CD14-positive monocyte (primary cell): ENCODE measurements around the gene UEVLD. TPM values are rescaled to one million over a fixed set of nuclear protein-coding genes. Genes with fewer than 3 reads are reported as not detected.

Source experiments
- DNase-seq, 3 donors: peaks; one replicate each; pipeline ENCODE4 v3.0.0-alpha.2; 2011 to 2022
- H2AFZ ChIP-seq: 2 replicates; pipeline ENCODE4 v1.6.0; 2012; ENCODE audit warnings: mild to moderate bottlenecking, low read depth, low read length, inconsistent platforms; ENCODE audit not compliant: insufficient read depth, poor library complexity, severe bottlenecking
- H3K27ac ChIP-seq, 2 donors: 1 replicate in 1 of 2; 2 replicates in 1 of 2; pipeline ENCODE4 v1.5.1; 2012 to 2013; ENCODE audit warnings: low read length in 2 of 2, control low read depth in 1 of 2, inconsistent platforms in 1 of 2, low read depth in 1 of 2, mild to moderate bottlenecking in 1 of 2
- H3K27me3 ChIP-seq, 2 donors: one replicate each; pipeline versions ENCODE4 v1.6.0 to v1.6.1; 2011 to 2013; ENCODE audit warnings: low read length in 2 of 2; ENCODE audit not compliant: control insufficient read depth in 2 of 2, insufficient read depth in 2 of 2
- H3K36me3 ChIP-seq, 2 donors: replicated peaks in 1 of 2; 1 replicate in 1 of 2; 2 replicates in 1 of 2; pipeline versions ENCODE4 v1.5.1 to v1.6.1; 2012 to 2013; ENCODE audit warnings: low read length in 2 of 2, control low read depth in 1 of 2, inconsistent platforms in 1 of 2, mild to moderate bottlenecking in 1 of 2; ENCODE audit not compliant: insufficient read depth in 2 of 2, control insufficient read depth in 1 of 2
- H3K4me1 ChIP-seq, 2 donors: 1 replicate in 1 of 2; 2 replicates in 1 of 2; pipeline versions ENCODE4 v1.5.1 to v1.6.1; 2012 to 2013; ENCODE audit warnings: low read length in 2 of 2, control low read depth in 1 of 2, inconsistent platforms in 1 of 2, mild to moderate bottlenecking in 1 of 2, moderate library complexity in 1 of 2; ENCODE audit not compliant: insufficient read depth in 2 of 2, control insufficient read depth in 1 of 2
- H3K4me2 ChIP-seq: replicated peaks from 2 replicates; pipeline ENCODE3; 2012; ENCODE audit warnings: low read length, moderate library complexity, mild to moderate bottlenecking; ENCODE audit not compliant: poor library complexity, severe bottlenecking; ENCODE audit errors: extremely low read depth
- H3K4me3 ChIP-seq, 3 experiments: fragments of 200-600 bp in 1 of 3; sonication (generic) in 1 of 3; replicated peaks in 1 of 3; 1 replicate in 2 of 3; 2 replicates in 1 of 3; pipeline ENCODE4 v1.5.1; 2011 to 2013; ENCODE audit warnings: low read length in 3 of 3, mild to moderate bottlenecking in 3 of 3, control low read depth in 2 of 3, low read depth in 2 of 3, inconsistent platforms in 1 of 3, moderate library complexity in 1 of 3
- H3K79me2 ChIP-seq: 2 replicates; pipeline ENCODE4 v1.6.0; 2012; ENCODE audit warnings: mild to moderate bottlenecking, control low read depth, inconsistent platforms, low read length, moderate library complexity; ENCODE audit not compliant: insufficient read depth
- H3K9ac ChIP-seq: 2 replicates; pipeline ENCODE4 v1.6.0; 2017; ENCODE audit warnings: low read length, mild to moderate bottlenecking; ENCODE audit not compliant: insufficient read depth, poor library complexity, severe bottlenecking
- H3K9me3 ChIP-seq, 2 donors: replicated peaks in 1 of 2; 1 replicate in 1 of 2; 2 replicates in 1 of 2; pipeline versions ENCODE4 v1.5.1 to v1.6.1; 2012 to 2013; ENCODE audit warnings: low read length in 2 of 2, control low read depth in 1 of 2; ENCODE audit not compliant: control insufficient read depth in 1 of 2, insufficient read depth in 1 of 2
- H4K20me1 ChIP-seq: 2 replicates; pipeline ENCODE4 v1.6.0; 2012; ENCODE audit warnings: mild to moderate bottlenecking, low read length, control low read depth, moderate library complexity; ENCODE audit not compliant: insufficient read depth
- H3K27ac Mint-ChIP-seq, 7 donors: one replicate each; pipeline ENCODE4 v1.8.0; 2020; ENCODE audit warnings: mild to moderate bottlenecking in 7 of 7, mixed read lengths in 7 of 7, moderate library complexity in 6 of 7, inconsistent platforms in 2 of 7
- H3K27me3 Mint-ChIP-seq, 3 donors: one replicate each; pipeline ENCODE4 v1.8.0; 2021 to 2022; ENCODE audit warnings: low read depth in 3 of 3, mild to moderate bottlenecking in 3 of 3, mixed read lengths in 3 of 3, moderate library complexity in 3 of 3, inconsistent platforms in 1 of 3
- H3K36me3 Mint-ChIP-seq, 2 donors: one replicate each; pipeline ENCODE4 v1.8.0; 2020; ENCODE audit warnings: mixed read lengths in 2 of 2, inconsistent platforms in 1 of 2, mild to moderate bottlenecking in 1 of 2
- H3K4me1 Mint-ChIP-seq: one replicate; pipeline ENCODE4 v1.8.0; 2020; ENCODE audit warnings: mild to moderate bottlenecking, mixed read lengths
- H3K4me3 Mint-ChIP-seq, 2 donors: one replicate each; pipeline ENCODE4 v1.8.0; 2020; ENCODE audit warnings: mild to moderate bottlenecking in 2 of 2, mixed read lengths in 2 of 2, moderate library complexity in 1 of 2
- H3K9me3 Mint-ChIP-seq, 7 donors: one replicate each; pipeline ENCODE4 v1.8.0; 2020 to 2022; ENCODE audit warnings: mixed read lengths in 7 of 7, mild to moderate bottlenecking in 6 of 7, moderate library complexity in 6 of 7, inconsistent platforms in 2 of 7
- CTCF ChIP-seq: fragments of 200-600 bp; IDR thresholded peaks from one replicate; pipeline ENCODE4 v1.8.0; 2022; ENCODE audit warnings: antibody characterized with exemption, mild to moderate bottlenecking
- WGBS: methylation state at CpG from one replicate; pipeline ENCODE4 v1.1.5; 2013; ENCODE audit warnings: missing lambda C conversion rate; ENCODE audit not compliant: insufficient coverage; 5-methylcytosine and 5-hydroxymethylcytosine counted together
- intact Hi-C, 2 donors: fragments of 100-400 bp; cut with micrococcal nuclease; formaldehyde crosslinking; loops; one replicate each; pipeline versions ENCODE4 v1.15.0 to v1.15.1; 2023
- polyA plus RNA-seq, 3 donors: library from polyadenylated mRNA; depleted of rRNA in 1 of 3; unstranded in 2 of 3; stranded (reverse) in 1 of 3; fragments of 300-500 nt in 2 of 3; fragments of >200 nt in 1 of 3; fragmentation: Illumina TruSeq in 2 of 3; gene quantifications; 1 replicate in 2 of 3; 2 replicates in 1 of 3; pipeline ENCODE4 v1.2.3, GENCODE V29; 2012 to 2021

Gene UEVLD
- polyA plus RNA-seq, 3 donors = 8.0 to 15.5 (median 11.7) TPM

DNA sequence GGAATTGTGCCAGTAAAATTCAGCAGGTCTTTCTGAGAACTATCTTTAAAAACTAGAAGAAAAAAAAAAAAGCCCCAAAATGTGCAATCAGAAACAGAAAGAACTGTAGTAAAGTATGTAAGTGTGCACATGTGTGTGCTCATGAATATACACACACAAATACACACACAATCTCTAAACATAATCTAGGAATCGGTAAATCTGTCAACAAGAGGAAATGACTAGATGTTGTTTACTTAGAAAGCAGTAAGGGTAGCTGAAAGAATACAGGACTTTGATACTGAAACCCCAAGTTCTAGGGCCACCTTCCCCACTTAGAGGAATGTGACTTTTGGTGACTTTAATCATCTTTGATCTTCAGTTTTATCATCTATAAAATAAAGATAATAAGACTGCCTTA lies 13.2 kb downstream of the UEVLD start:
- WGBS = no CpG with 5 or more reads among the region's 1 CpG

GRCh38 chr11:18567081-18567480 lies 21.5 kb downstream of the UEVLD start:
- no peak overlapping the region for H3K4me3 ChIP-seq
- no peaks in the 10 kb centered on the region for H3K79me2 ChIP-seq
- no peaks in the 10 kb centered on the region for H3K27me3 ChIP-seq
- Mint-ChIP-seq H3K4me3 (no peak overlapping the region), H3K4me1 (peaks cover 3% of the 10 kb centered on the region), H3K27ac (no peak overlapping the region), H3K9me3 (peaks cover 0 to 1% (median 0%) of the 10 kb centered on the region in 7 donors), H3K36me3 (peaks cover 59 to 73% of the 10 kb centered on the region in 2 donors), H3K27me3 (peaks cover 0 to 8% (median 0%) of the 10 kb centered on the region in 3 donors)
- H3K4me2 ChIP-seq = no peak overlapping the region
- intact Hi-C loops = no loop called here
- no CpG with 5 or more reads among the region's 3 CpGs for WGBS
- no peak for TF ChIP-seq CTCF
- H3K9ac ChIP-seq = no peak overlapping the region
- no peaks in the 10 kb centered on the region for H4K20me1 ChIP-seq
- no peak for DNase-seq
- no peak overlapping the region for H2AFZ ChIP-seq
- no peaks in the 10 kb centered on the region for H3K9me3 ChIP-seq
- H3K4me1 ChIP-seq = no peaks in the 10 kb centered on the region
- no peak overlapping the region for H3K27ac ChIP-seq
- peaks cover 59 to 94% of the 10 kb centered on the region in 2 donors for H3K36me3 ChIP-seq

More for the DNA sequence above, 13.2 kb downstream of the UEVLD start:
- H3K9me3 ChIP-seq = no peaks in the 10 kb centered on the region
- peaks cover 0 to 2% (median 0%) of the 10 kb centered on the region in 7 donors for H3K9me3 Mint-ChIP-seq
- H3K36me3 Mint-ChIP-seq = peaks cover 68 to 76% of the 10 kb centered on the region in 2 donors
- no peaks in the 10 kb centered on the region for H3K27me3 ChIP-seq
- no peak overlapping the region for H3K9ac ChIP-seq
- no peak overlapping the region for H3K27ac Mint-ChIP-seq
- no peaks in the 10 kb centered on the region for H3K4me1 ChIP-seq
- DNase-seq = no peak
- peaks cover 6% of the 10 kb centered on the region for H3K4me1 Mint-ChIP-seq
- TF ChIP-seq CTCF = no peak
- H3K4me3 ChIP-seq = no peak overlapping the region
- intact Hi-C loops = no loop called here
- no peaks in the 10 kb centered on the region for H3K79me2 ChIP-seq
- no peak overlapping the region for H3K4me3 Mint-ChIP-seq
- peaks cover 51 to 94% of the 10 kb centered on the region in 2 donors for H3K36me3 ChIP-seq
- H4K20me1 ChIP-seq = no peaks in the 10 kb centered on the region
- peaks cover 0 to 2% (median 0%) of the 10 kb centered on the region in 3 donors for H3K27me3 Mint-ChIP-seq
- H2AFZ ChIP-seq = no peak overlapping the region
- no peak overlapping the region for H3K27ac ChIP-seq
- no peak overlapping the region for H3K4me2 ChIP-seq
